GM12892 (cell line): ENCODE data around the gene API5.

Source experiments
- POLR2A ChIP-seq: IDR thresholded peaks from 2 replicates; pipeline ENCODE4 v1.6.1; 2011; ENCODE audit warnings: low read depth, low read length, control low read depth
- POLR2AphosphoS5 ChIP-seq: IDR thresholded peaks from 2 replicates; pipeline ENCODE4 v1.6.1; 2011; ENCODE audit warnings: low read depth, low read length, control low read depth
- TAF1 ChIP-seq: IDR thresholded peaks from 2 replicates; pipeline ENCODE4 v1.6.1; 2011; ENCODE audit warnings: low read depth, mild to moderate bottlenecking, control low read depth, low read length, borderline replicate concordance

GRCh38 chr11:43285826-43286225, 26.0 kb upstream of the API5 start:
- TF ChIP-seq TAF1 (no peak), POLR2AphosphoS5 (no peak), POLR2A (no peak)
